Smooth muscle cell (in vitro differentiated cells): ENCODE results near the gene RPL18. TPM values are rescaled to one million over a fixed set of nuclear protein-coding genes. Genes with fewer than 3 reads are reported as not detected.

Experiments used
- DNase-seq: peaks from one replicate; lab custom pipeline; 2025; ENCODE audit not compliant: unreplicated experiment; lab: John Stamatoyannopoulos, UW
- H2AFZ ChIP-seq: fragments of 200-600 bp; sonication (generic); 2 replicates; pipeline ENCODE4 v1.6.0; 2016; ENCODE audit warnings: antibody characterized with exemption, low read depth, mild to moderate bottlenecking
- H3F3A ChIP-seq: fragments of 200-600 bp; sonication (generic); 2 replicates; pipeline ENCODE4 v1.6.0; 2017; ENCODE audit warnings: antibody characterized with exemption, low read depth
- H3K27ac ChIP-seq: fragments of 200-600 bp; sonication (generic); 2 replicates; pipeline ENCODE4 v1.5.1; 2016; ENCODE audit warnings: low read depth, mild to moderate bottlenecking
- H3K27me3 ChIP-seq: fragments of 200-600 bp; sonication (generic); 2 replicates; pipeline ENCODE4 v1.6.1; 2016; ENCODE audit warnings: low read depth, mild to moderate bottlenecking
- H3K36me3 ChIP-seq: fragments of 200-600 bp; sonication (generic); 2 replicates; pipeline ENCODE4 v1.5.1; 2016; ENCODE audit warnings: low read depth
- H3K4me1 ChIP-seq: fragments of 200-600 bp; sonication (generic); 2 replicates; pipeline ENCODE4 v1.5.1; 2016; ENCODE audit warnings: low read depth
- H3K4me2 ChIP-seq: fragments of 200-600 bp; sonication (generic); 2 replicates; pipeline ENCODE4 v1.6.0; 2016; ENCODE audit warnings: mild to moderate bottlenecking
- H3K4me3 ChIP-seq: fragments of 200-600 bp; sonication (generic); 2 replicates; pipeline ENCODE4 v1.5.1; 2016; ENCODE audit warnings: mild to moderate bottlenecking
- H3K79me2 ChIP-seq: fragments of 200-600 bp; sonication (generic); 2 replicates; pipeline ENCODE4 v1.6.0; 2016; ENCODE audit warnings: low read depth, mild to moderate bottlenecking
- H3K9ac ChIP-seq: fragments of 200-600 bp; sonication (generic); 2 replicates; pipeline ENCODE4 v1.6.0; 2016; ENCODE audit warnings: low read depth
- H3K9me3 ChIP-seq: fragments of 200-600 bp; sonication (generic); replicated peaks from 2 replicates; pipeline ENCODE4 v1.5.1; 2016; ENCODE audit warnings: low read depth
- H4K20me1 ChIP-seq: fragments of 200-600 bp; sonication (generic); 2 replicates; pipeline ENCODE4 v1.6.0; 2016; ENCODE audit warnings: low read depth
- whole genome bisulfite sequencing: methylation state at CpG from one replicate; pipeline ENCODE4 v1.1.7; 2016; ENCODE audit warnings: low lambda C conversion rate; 5-methylcytosine and 5-hydroxymethylcytosine counted together
- polyA plus RNA-seq: library from polyadenylated mRNA; unstranded; fragments of >200 nt; fragmentation: Nextera tagmentation; extraction: Ambion mirVana; gene quantifications from 2 replicates; pipeline ENCODE4 v1.2.1, GENCODE V29; 2016
- total RNA-seq: library from RNA; depleted of rRNA; stranded (reverse); fragments of >200 nt; gene quantifications from 2 replicates; pipeline ENCODE4 v1.2.3, GENCODE V29; 2014
- TF ChIP-seq, protein P1 (sequence below): fragments of 200-600 bp; sonication (generic); IDR thresholded peaks from 2 replicates; pipeline ENCODE4 v1.5.1; 2017; ENCODE audit warnings: borderline replicate concordance, mild to moderate bottlenecking, antibody characterized with exemption; ENCODE audit not compliant: insufficient read depth, poor library complexity, severe bottlenecking

Gene RPL18
- total and polyA plus RNA-seq, 2 experiments from 2014 or later: 666 to 1,519 TPM

DNA sequence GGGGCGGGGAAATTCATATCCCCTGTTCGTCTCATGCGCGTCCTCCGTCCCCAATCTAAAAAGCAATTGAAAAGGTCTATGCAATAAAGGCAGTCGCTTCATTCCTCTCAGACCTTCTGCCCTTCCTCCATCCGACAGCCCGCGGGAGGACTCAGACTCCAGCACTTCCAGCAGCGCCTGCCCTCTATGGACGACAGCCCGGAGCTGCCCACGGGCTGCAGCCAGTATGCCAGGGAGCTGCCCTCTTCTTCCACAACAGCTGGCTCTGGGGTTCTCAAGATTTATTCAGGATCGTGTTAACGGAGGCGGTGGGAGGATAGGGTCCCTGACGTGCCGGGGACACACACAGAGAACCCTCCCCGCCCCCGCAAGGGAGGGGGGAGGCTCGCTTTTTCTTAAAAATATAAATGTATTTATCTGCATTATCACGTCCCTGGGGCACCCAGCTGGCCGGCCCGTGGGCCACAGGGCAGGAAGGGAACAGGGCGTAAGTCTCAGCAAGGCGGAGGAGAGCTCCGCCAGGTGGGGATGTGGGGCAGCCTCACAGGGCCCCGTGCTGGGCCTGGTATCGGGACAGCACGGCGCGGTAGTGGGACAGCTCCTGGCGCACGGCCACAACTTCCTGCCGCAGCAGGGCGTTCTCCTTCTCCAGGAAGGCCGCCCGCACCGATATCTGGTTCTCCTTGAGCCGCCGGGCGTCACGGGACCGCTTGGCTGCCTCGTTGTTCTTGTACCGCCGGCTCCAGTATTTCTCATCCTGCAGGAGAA is 11.5 kb upstream of the RPL18 start:
- Histone ChIP-seq H3K4me1 (peaks cover 15% of the 10 kb centered on the region), H3K4me3 (peak overlapping the region; percentile 45), H3K9me3 (no peaks in the 10 kb centered on the region), H4K20me1 (no peaks in the 10 kb centered on the region), H3K27me3 (no peaks in the 10 kb centered on the region), H3K79me2 (no peaks in the 10 kb centered on the region), H3K9ac (no peak overlapping the region), H3K4me2 (peak overlapping the region; percentile 93), H3K27ac (no peak overlapping the region), H3F3A (peaks cover 5% of the 10 kb centered on the region), H2AFZ (no peak overlapping the region), H3K36me3 (no peaks in the 10 kb centered on the region)
- DNase-seq: peak; percentile 37
- TF ChIP-seq, protein P1, sequence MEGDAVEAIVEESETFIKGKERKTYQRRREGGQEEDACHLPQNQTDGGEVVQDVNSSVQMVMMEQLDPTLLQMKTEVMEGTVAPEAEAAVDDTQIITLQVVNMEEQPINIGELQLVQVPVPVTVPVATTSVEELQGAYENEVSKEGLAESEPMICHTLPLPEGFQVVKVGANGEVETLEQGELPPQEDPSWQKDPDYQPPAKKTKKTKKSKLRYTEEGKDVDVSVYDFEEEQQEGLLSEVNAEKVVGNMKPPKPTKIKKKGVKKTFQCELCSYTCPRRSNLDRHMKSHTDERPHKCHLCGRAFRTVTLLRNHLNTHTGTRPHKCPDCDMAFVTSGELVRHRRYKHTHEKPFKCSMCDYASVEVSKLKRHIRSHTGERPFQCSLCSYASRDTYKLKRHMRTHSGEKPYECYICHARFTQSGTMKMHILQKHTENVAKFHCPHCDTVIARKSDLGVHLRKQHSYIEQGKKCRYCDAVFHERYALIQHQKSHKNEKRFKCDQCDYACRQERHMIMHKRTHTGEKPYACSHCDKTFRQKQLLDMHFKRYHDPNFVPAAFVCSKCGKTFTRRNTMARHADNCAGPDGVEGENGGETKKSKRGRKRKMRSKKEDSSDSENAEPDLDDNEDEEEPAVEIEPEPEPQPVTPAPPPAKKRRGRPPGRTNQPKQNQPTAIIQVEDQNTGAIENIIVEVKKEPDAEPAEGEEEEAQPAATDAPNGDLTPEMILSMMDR: no peak
- WGBS: 1% methylated on average over 47 of the region's 47 CpGs

DNA sequence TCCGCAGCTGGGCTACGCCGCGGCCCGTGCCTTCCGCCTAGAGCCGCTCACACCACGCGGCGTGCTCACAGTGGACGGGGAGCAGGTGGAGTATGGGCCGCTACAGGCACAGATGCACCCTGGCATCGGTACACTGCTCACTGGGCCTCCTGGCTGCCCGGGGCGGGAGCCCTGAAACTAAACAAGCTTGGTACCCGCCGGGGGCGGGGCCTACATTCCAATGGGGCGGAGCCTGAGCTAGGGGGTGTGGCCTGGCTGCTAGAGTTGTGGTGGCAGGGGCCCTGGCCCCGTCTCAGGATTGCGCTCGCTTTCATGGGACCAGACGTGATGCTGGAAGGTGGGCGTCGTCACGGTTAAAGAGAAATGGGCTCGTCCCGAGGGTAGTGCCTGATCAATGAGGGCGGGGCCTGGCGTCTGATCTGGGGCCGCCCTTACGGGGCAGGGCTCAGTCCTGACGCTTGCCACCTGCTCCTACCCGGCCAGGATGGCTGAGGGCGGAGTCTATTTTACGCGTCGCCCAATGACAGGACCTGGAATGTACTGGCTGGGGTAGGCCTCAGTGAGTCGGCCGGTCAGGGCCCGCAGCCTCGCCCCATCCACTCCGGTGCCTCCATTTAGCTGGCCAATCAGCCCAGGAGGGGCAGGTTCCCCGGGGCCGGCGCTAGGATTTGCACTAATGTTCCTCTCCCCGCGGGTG is 10.8 kb upstream of the RPL18 start:
- H3K4me1 ChIP-seq: peaks cover 22% of the 10 kb centered on the region
- peaks cover under 1% of the 10 kb centered on the region for H3F3A ChIP-seq
- no peak overlapping the region for H2AFZ ChIP-seq
- no peak for DNase-seq
- 26% methylated on average over 47 of the region's 48 CpGs for WGBS
- TF ChIP-seq, protein P1: no peak
- no peaks in the 10 kb centered on the region for H4K20me1 ChIP-seq
- H3K4me3 ChIP-seq: peak overlapping the region; percentile 45
- no peak overlapping the region for H3K27ac ChIP-seq
- H3K79me2 ChIP-seq: no peaks in the 10 kb centered on the region
- no peaks in the 10 kb centered on the region for H3K27me3 ChIP-seq
- no peaks in the 10 kb centered on the region for H3K9me3 ChIP-seq
- H3K4me2 ChIP-seq: peak overlapping the region; percentile 93
- no peak overlapping the region for H3K9ac ChIP-seq
- no peaks in the 10 kb centered on the region for H3K36me3 ChIP-seq

DNA sequence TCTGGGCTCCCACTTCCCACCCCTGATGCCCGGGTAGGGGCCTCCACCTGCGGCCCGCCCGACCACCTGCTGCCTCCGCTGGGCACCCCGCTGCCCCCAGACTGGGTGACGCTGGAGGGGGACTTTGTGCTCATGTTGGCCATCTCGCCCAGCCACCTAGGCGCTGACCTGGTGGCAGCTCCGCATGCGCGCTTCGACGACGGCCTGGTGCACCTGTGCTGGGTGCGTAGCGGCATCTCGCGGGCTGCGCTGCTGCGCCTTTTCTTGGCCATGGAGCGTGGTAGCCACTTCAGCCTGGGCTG is 10.3 kb upstream of the RPL18 start:
- no peaks in the 10 kb centered on the region for H3K9me3 ChIP-seq
- H3K4me1 ChIP-seq: peaks cover 25% of the 10 kb centered on the region
- no peak overlapping the region for H3K27ac ChIP-seq
- H3F3A ChIP-seq: no peaks in the 10 kb centered on the region
- H3K79me2 ChIP-seq: no peaks in the 10 kb centered on the region
- no peak overlapping the region for H3K9ac ChIP-seq
- H3K36me3 ChIP-seq: no peaks in the 10 kb centered on the region
- H3K4me2 ChIP-seq: no peak overlapping the region
- WGBS: 89% methylated on average over 22 of the region's 22 CpGs
- no peak overlapping the region for H2AFZ ChIP-seq
- DNase-seq: no peak
- H3K4me3 ChIP-seq: no peak overlapping the region
- no peaks in the 10 kb centered on the region for H3K27me3 ChIP-seq
- H4K20me1 ChIP-seq: no peaks in the 10 kb centered on the region
- TF ChIP-seq, protein P1: no peak
